NOMO-1 treated with DMSO at 0.1 percent for 48 hours (cell line): ENCODE measurements around the gene FEM1B.

Experiments used
- DNase-seq: peaks from one replicate; lab custom pipeline; 2025; ENCODE audit not compliant: unreplicated experiment; lab: John Stamatoyannopoulos, UW

Gene FEM1B

GRCh38 chr15:68284616-68285258 is 7.2 kb downstream of the FEM1B start:
- DNase-seq: no peak

- DNase-seq: peak; percentile 90
Observed at GRCh38 chr15:68285259-68285980, 7.9 kb downstream of the FEM1B start.

- DNase-seq: no peak
Observed at GRCh38 chr15:68286256-68286655, 8.7 kb downstream of the FEM1B start.

GRCh38 chr15:68289057-68289456 is 11.5 kb downstream of the FEM1B start:
- no peak for DNase-seq

GRCh38 chr15:68289621-68290352 is 12.2 kb downstream of the FEM1B start:
- no peak for DNase-seq

GRCh38 chr15:68290715-68291114 is 13.2 kb downstream of the FEM1B start:
- DNase-seq: no peak

- no peak for DNase-seq
Observed at GRCh38 chr15:68292157-68292781, 14.7 kb downstream of the FEM1B start.

GRCh38 chr15:68292967-68293366 is 15.4 kb downstream of the FEM1B start:
- DNase-seq: no peak

GRCh38 chr15:68295014-68295805 is 17.7 kb downstream of the FEM1B start:
- no peak for DNase-seq

GRCh38 chr15:68298336-68298735 is 20.8 kb downstream of the FEM1B start:
- DNase-seq: no peak

- peak; percentile 79 for DNase-seq
Observed at GRCh38 chr15:68298882-68299381, 21.4 kb downstream of the FEM1B start.

- DNase-seq: no peak
Observed at GRCh38 chr15:68299436-68299835, 21.9 kb downstream of the FEM1B start.

GRCh38 chr15:68300115-68300940 is 22.8 kb downstream of the FEM1B start:
- no peak for DNase-seq

GRCh38 chr15:68301301-68301700 is 23.8 kb downstream of the FEM1B start:
- DNase-seq: no peak

GRCh38 chr15:68302729-68303128 is 25.2 kb downstream of the FEM1B start:
- no peak for DNase-seq

GRCh38 chr15:68303134-68303533 is 25.6 kb downstream of the FEM1B start:
- no peak for DNase-seq

- no peak for DNase-seq
Observed at GRCh38 chr15:68303560-68304436, 26.3 kb downstream of the FEM1B start.

GRCh38 chr15:68304589-68305337 is 27.2 kb downstream of the FEM1B start:
- no peak for DNase-seq
